Measurements from ENCODE around the gene INTS2. TPM values are rescaled to one million over a fixed set of nuclear protein-coding genes. Genes with fewer than 3 reads are reported as not detected.
"Not testable (repeated sequence)": the region's sequence is repeated elsewhere in the genome, so short reads cannot be mapped to it uniquely, and the experiment has no call there.

INTS2 gene
- total RNA-seq, 1 donor = 12.4 TPM

GRCh38 chr17:61875804-61876203 lies 52.0 kb downstream of the INTS2 start:
- no peaks in the 10 kb centered on the region for H3K4me1 ChIP-seq (ENCODE audit: insufficient read depth, low read length)
- no peak overlapping the region for H3K4me3 ChIP-seq (ENCODE audit: low read length)
- no peaks in the 10 kb centered on the region for H3K27me3 ChIP-seq (ENCODE audit: insufficient read depth, low read length)
- H3K9me3 ChIP-seq (ENCODE audit: low read depth, low read length) = no peaks in the 10 kb centered on the region

DNA sequence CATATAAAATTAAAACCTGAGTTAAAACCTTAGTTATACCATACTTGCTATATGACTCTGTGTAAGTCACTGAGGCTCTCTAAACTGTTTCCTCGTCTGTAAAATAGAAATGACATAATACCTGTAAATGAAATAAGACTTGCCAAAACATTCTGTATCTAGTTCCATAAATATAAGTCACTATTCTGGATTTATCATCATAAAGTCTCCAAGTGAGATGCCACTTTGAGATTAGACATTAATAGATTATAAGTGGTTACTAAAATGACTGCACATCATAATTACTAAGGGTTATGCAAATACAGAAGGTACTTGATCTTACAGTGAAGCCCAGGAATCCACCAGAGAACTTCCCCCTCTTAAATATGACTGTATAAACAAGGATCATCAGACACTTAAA lies 52.5 kb downstream of the INTS2 start:
- H3K9me3 ChIP-seq (ENCODE audit: low read depth, low read length) = no peaks in the 10 kb centered on the region
- H3K4me1 ChIP-seq (ENCODE audit: insufficient read depth, low read length) = no peaks in the 10 kb centered on the region
- H3K27me3 ChIP-seq (ENCODE audit: insufficient read depth, low read length) = no peaks in the 10 kb centered on the region
- H3K4me3 ChIP-seq (ENCODE audit: low read length) = no peak overlapping the region

DNA sequence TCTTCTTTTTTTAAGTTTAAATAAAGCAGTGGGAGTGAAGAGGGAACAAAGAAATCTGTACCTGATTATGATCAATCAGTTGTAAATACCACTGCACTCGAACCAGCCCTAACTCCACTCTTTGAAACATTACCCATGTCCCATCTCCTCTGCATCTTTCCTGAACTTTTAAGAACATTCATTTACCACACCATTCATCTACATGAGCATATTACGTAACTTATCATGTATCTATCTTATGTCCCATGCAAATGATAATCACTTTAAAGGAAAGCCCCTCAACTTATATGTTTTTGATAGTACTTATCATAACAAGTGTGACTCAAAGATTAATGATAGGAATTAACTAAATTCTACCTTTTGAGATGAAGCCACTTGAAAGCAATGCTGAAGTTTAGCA lies 53.7 kb downstream of the INTS2 start:
- Histone ChIP-seq H3K27me3 (ENCODE audit: insufficient read depth, low read length) (no peaks in the 10 kb centered on the region), H3K4me1 (ENCODE audit: insufficient read depth, low read length) (no peaks in the 10 kb centered on the region), H3K9me3 (ENCODE audit: low read depth, low read length) (no peaks in the 10 kb centered on the region), H3K4me3 (ENCODE audit: low read length) (no peak overlapping the region)

- no peaks in the 10 kb centered on the region for H3K4me1 ChIP-seq (ENCODE audit: insufficient read depth, low read length)
- H3K4me3 ChIP-seq (ENCODE audit: low read length) = no peak overlapping the region
- H3K9me3 ChIP-seq (ENCODE audit: low read depth, low read length) = no peaks in the 10 kb centered on the region
- no peaks in the 10 kb centered on the region for H3K27me3 ChIP-seq (ENCODE audit: insufficient read depth, low read length)
Measured at GRCh38 chr17:61872099-61872498, 55.7 kb downstream of the INTS2 start.

GRCh38 chr17:61869138-61869537 lies 58.6 kb downstream of the INTS2 start:
- H3K9me3 ChIP-seq (ENCODE audit: low read depth, low read length) = no peaks in the 10 kb centered on the region
- no peak overlapping the region for H3K4me3 ChIP-seq (ENCODE audit: low read length)
- H3K27me3 ChIP-seq (ENCODE audit: insufficient read depth, low read length) = no peaks in the 10 kb centered on the region
- peaks cover under 1% of the 10 kb centered on the region for H3K4me1 ChIP-seq (ENCODE audit: insufficient read depth, low read length)

DNA sequence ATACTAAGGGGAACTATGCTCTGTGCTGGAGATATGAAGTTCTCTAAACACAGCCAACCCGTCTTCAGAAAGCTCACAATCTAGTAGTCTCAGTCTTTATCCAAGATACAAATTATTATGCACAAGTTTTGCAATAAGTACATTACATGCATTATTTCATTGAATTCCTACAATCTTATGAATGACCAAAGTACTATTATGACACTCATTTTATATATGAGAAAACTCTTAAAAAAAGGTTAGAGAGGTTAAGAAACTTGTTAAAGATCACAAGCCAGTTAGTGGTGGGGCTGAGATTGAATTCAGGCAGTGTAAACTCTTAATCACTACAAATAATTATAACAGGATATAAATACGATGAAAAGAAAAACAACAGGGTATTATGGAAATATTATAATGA lies 59.7 kb downstream of the INTS2 start:
- H3K4me3 ChIP-seq (ENCODE audit: low read length) = no peak overlapping the region
- no peaks in the 10 kb centered on the region for H3K27me3 ChIP-seq (ENCODE audit: insufficient read depth, low read length)
- no peaks in the 10 kb centered on the region for H3K9me3 ChIP-seq (ENCODE audit: low read depth, low read length)
- peaks cover 5% of the 10 kb centered on the region for H3K4me1 ChIP-seq (ENCODE audit: insufficient read depth, low read length)

DNA sequence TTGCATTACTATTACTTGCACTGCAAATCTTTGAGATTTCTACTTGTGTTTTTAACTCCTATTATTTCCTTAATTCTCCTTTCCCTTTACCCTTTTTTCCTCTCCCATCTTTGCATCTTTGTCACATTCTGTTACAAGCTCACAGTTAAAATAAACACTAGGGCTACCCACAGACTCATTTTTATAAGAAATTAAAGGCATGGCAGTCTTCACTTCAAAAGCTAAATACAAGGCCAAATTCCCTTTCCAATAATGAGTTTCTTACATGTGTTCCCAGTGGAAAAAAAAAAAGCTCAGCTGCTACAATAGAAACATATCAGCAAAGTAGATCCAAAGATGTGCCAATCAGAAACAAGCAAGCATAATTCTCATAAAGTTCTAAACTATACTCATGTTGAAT lies 60.7 kb downstream of the INTS2 start:
- H3K9me3 ChIP-seq (ENCODE audit: low read depth, low read length) = no peaks in the 10 kb centered on the region
- peaks cover 15% of the 10 kb centered on the region for H3K4me1 ChIP-seq (ENCODE audit: insufficient read depth, low read length)
- no peaks in the 10 kb centered on the region for H3K27me3 ChIP-seq (ENCODE audit: insufficient read depth, low read length)
- no peak overlapping the region for H3K4me3 ChIP-seq (ENCODE audit: low read length)

DNA sequence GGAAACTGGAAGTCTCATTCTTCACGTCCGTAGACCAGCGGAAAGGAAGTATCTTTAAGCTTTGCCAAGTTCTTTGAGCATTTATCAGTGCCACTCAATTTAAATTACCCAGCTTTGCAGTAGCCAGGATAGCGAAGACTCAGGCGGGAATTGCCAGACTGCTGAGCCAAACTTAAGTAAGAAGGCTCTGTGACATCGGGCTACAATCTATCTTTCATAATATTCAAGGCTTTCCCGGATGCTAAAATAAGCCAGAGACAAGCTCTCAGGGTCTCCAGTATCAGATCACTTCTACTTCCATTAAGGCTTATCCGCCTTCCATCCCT lies 64.0 kb downstream of the INTS2 start:
- no peaks in the 10 kb centered on the region for H3K27me3 ChIP-seq (ENCODE audit: insufficient read depth, low read length)
- H3K4me1 ChIP-seq (ENCODE audit: insufficient read depth, low read length) = peaks cover 15% of the 10 kb centered on the region
- peak overlapping the region; percentile 82 for H3K4me3 ChIP-seq (ENCODE audit: low read length)
- no peaks in the 10 kb centered on the region for H3K9me3 ChIP-seq (ENCODE audit: low read depth, low read length)

DNA sequence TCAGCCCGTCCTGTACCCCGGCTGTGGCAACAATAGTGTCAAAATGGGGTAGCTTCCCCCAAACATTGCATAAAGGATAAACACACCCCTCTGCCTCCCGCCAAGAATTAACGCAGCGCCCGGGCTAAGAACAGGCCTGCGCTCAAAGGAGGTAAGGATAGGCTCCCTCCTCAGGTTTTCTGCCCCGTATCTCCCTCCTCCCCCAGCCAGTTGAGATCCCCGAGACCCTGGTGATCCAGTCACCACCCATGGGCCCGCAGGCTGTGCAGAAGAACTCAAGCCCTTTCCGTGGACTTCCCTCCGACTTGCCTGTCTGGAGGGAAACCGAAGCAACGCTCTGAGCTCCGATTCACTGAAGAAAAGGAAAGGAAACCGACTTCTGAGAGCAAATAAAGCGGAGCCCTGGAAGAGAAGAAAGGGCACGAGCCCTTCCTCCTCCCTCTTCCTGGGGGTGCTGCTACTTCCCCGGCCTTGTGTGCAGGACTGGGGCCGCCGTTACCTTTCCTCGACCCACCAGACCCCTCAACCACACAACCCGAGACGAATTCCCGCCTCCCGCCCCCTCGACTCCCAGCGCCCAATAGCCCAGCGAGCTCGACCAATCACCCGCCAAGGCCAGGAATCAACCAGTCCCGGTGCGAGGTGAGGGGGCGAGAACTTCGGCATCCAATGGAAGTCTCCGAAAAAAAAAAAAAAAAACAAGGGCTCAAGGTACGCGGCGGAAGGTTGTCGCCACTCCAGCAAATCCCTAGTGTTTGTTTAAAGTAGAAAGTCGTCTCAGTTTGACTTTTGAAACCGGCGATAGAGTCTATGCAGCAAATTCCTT lies 64.6 kb downstream of the INTS2 start, which contains the start of gene BRIP1:
BRIP1 (minus strand) TSS at position 554 of the 826 bp plus-strand sequence. CDS start 1,989 bp downstream, outside the sequence.
- H3K9me3 ChIP-seq (ENCODE audit: low read depth, low read length) = no peaks in the 10 kb centered on the region
- peaks cover 15% of the 10 kb centered on the region for H3K4me1 ChIP-seq (ENCODE audit: insufficient read depth, low read length)
- H3K4me3 ChIP-seq (ENCODE audit: low read length) = peak within 1 kb of the TSS; percentile 82
- H3K27me3 ChIP-seq (ENCODE audit: insufficient read depth, low read length) = no peaks in the 10 kb centered on the region

- no peaks in the 10 kb centered on the region for H3K9me3 ChIP-seq (ENCODE audit: low read depth, low read length)
- H3K4me1 ChIP-seq (ENCODE audit: insufficient read depth, low read length) = peaks cover 15% of the 10 kb centered on the region
- no peak overlapping the region for H3K4me3 ChIP-seq (ENCODE audit: low read length)
- no peaks in the 10 kb centered on the region for H3K27me3 ChIP-seq (ENCODE audit: insufficient read depth, low read length)
Measured at GRCh38 chr17:61862105-61862574, 65.6 kb downstream of the INTS2 start.

DNA sequence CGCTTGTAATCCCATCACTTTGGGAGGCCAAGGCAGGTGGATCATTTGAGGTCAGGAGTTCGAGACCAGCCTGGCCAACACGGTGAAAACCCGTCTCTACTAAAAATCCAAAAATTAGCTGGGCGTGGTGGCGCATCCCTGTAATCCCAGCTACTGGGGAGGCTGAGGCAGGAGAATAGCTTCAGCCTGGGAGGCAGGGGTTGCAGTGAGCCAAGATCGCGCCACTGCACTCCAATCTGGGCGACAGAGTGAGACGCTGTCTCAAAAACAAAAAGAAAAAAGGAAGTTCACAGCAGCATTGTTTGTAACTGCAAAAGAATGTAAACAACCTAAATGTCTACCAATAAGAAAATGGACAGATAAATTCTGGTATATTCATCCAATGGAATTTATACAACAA lies 67.4 kb downstream of the INTS2 start:
- H3K9me3 ChIP-seq (ENCODE audit: low read depth, low read length); H3K4me3 ChIP-seq (ENCODE audit: low read length); H3K27me3 ChIP-seq (ENCODE audit: insufficient read depth, low read length): not testable (repeated sequence)
- peaks cover 15% of the 10 kb centered on the region for H3K4me1 ChIP-seq (ENCODE audit: insufficient read depth, low read length)

- H3K9me3 ChIP-seq (ENCODE audit: low read depth, low read length) = no peaks in the 10 kb centered on the region
- no peaks in the 10 kb centered on the region for H3K4me1 ChIP-seq (ENCODE audit: insufficient read depth, low read length)
- H3K4me3 ChIP-seq (ENCODE audit: low read length) = no peak overlapping the region
- H3K27me3 ChIP-seq (ENCODE audit: insufficient read depth, low read length) = no peaks in the 10 kb centered on the region
Measured at GRCh38 chr17:61856035-61856434, 71.7 kb downstream of the INTS2 start.

GRCh38 chr17:61852857-61853256 lies 74.9 kb downstream of the INTS2 start:
- H3K4me3 ChIP-seq (ENCODE audit: low read length) = no peak overlapping the region
- H3K27me3 ChIP-seq (ENCODE audit: insufficient read depth, low read length) = no peaks in the 10 kb centered on the region
- no peaks in the 10 kb centered on the region for H3K4me1 ChIP-seq (ENCODE audit: insufficient read depth, low read length)
- H3K9me3 ChIP-seq (ENCODE audit: low read depth, low read length) = no peaks in the 10 kb centered on the region

- Histone ChIP-seq H3K9me3 (ENCODE audit: low read depth, low read length) (no peaks in the 10 kb centered on the region), H3K4me3 (ENCODE audit: low read length) (no peak overlapping the region), H3K4me1 (ENCODE audit: insufficient read depth, low read length) (no peaks in the 10 kb centered on the region), H3K27me3 (ENCODE audit: insufficient read depth, low read length) (no peaks in the 10 kb centered on the region)
Measured at GRCh38 chr17:61849674-61850073, 78.1 kb downstream of the INTS2 start.

DNA sequence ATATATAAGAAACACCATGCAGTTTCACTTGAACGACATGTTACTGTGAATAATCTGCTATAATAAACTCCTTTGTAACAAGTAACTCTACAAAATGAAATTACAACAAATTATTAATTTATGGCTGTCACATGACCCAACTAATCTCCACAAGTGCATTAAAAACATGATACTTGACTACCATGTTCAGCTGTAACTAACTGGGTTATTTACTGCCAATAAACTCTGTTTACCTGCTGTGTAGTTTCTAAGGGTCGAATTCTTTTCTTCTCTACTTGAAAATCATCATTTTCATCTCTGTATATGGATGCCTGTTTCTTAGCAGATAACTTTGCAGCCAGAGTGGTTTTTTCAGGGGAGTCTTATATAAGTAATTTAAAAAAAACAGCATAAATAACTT lies 78.9 kb downstream of the INTS2 start:
- Histone ChIP-seq H3K4me3 (ENCODE audit: low read length) (no peak overlapping the region), H3K27me3 (ENCODE audit: insufficient read depth, low read length) (no peaks in the 10 kb centered on the region), H3K9me3 (ENCODE audit: low read depth, low read length) (no peaks in the 10 kb centered on the region), H3K4me1 (ENCODE audit: insufficient read depth, low read length) (no peaks in the 10 kb centered on the region)

DNA sequence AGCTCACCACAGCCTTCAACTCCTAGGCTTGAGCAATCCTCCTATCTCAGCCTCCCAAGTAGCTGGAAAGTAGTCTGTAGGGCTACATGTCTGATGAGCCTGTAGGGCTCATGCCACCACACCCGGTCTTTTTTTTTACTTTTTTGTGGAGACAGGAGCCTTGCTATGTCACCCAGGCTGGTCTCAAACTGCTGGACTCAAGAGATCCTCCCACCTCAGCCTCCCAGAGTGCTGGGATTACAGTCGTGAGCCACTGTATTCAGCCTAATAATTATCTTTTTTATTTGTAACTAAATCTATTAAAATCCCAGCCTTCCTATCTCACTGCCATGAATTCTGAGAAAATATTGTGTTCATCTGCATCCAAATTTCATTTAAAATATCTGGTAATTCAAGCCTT lies 79.5 kb downstream of the INTS2 start:
- no peak overlapping the region for H3K4me3 ChIP-seq (ENCODE audit: low read length)
- H3K4me1 ChIP-seq (ENCODE audit: insufficient read depth, low read length) = no peaks in the 10 kb centered on the region
- no peaks in the 10 kb centered on the region for H3K9me3 ChIP-seq (ENCODE audit: low read depth, low read length)
- no peaks in the 10 kb centered on the region for H3K27me3 ChIP-seq (ENCODE audit: insufficient read depth, low read length)

Data from mononuclear cell (primary cell).